Sigmoid colon (tissue), 7 donors: Measurements from ENCODE around the gene SRP68. TPM values are rescaled to one million over a fixed set of nuclear protein-coding genes. Genes with fewer than 3 reads are reported as not detected.

Experiments used
- DNase-seq: peaks from one replicate; pipeline ENCODE4 v3.0.0-alpha.2; 2019
- H3K27ac ChIP-seq, 4 donors: fragments of 200-600 bp; sonication (generic); one replicate each; pipeline ENCODE4 v1.5.1; 2016 to 2019; ENCODE audit warnings: mild to moderate bottlenecking in 1 of 4
- H3K27me3 ChIP-seq, 3 donors: fragments of 200-600 bp; sonication (generic); one replicate each; pipeline ENCODE4 v1.5.1; 2019; ENCODE audit warnings: mild to moderate bottlenecking in 1 of 3
- H3K36me3 ChIP-seq, 4 donors: fragments of 200-600 bp; sonication (generic); one replicate each; pipeline ENCODE4 v1.5.1; 2016 to 2019
- H3K4me1 ChIP-seq, 4 donors: fragments of 200-600 bp; sonication (generic); one replicate each; pipeline ENCODE4 v1.5.1; 2017 to 2019
- H3K4me3 ChIP-seq, 4 donors: fragments of 200-600 bp; sonication (generic); one replicate each; pipeline ENCODE4 v1.5.1; 2017 to 2019; ENCODE audit warnings: mild to moderate bottlenecking in 2 of 4, moderate library complexity in 1 of 4
- H3K9me3 ChIP-seq, 4 donors: fragments of 200-600 bp in 3 of 4; sonication (generic) in 3 of 4; one replicate each; pipeline versions ENCODE4 v1.5.1 to v1.6.1; 2013 to 2019
- CTCF ChIP-seq, 4 experiments: fragments of 450-650 bp in 3 of 4; fragments of 200-600 bp in 1 of 4; IDR thresholded peaks; one replicate each; pipeline ENCODE4 v1.5.1; 2016 to 2019; ENCODE audit warnings: antibody characterized with exemption in 4 of 4, mild to moderate bottlenecking in 3 of 4, moderate library complexity in 2 of 4
- EP300 ChIP-seq, 4 donors: sonication (generic); formaldehyde crosslinking; IDR thresholded peaks; one replicate each; pipeline ENCODE4 v1.6.1; 2017; ENCODE audit warnings: antibody characterized with exemption in 4 of 4
- POLR2A ChIP-seq, 2 donors: fragments of 450-650 bp; IDR thresholded peaks; one replicate each; pipeline ENCODE4 v1.6.1; 2016; ENCODE audit warnings: antibody characterized with exemption in 2 of 2, mild to moderate bottlenecking in 2 of 2, moderate library complexity in 2 of 2
- POLR2AphosphoS5 ChIP-seq, 4 donors: sonication (generic); formaldehyde crosslinking; IDR thresholded peaks; one replicate each; pipeline ENCODE4 v1.6.1; 2017; ENCODE audit warnings: antibody characterized with exemption in 4 of 4
- WGBS, 2 donors: extraction: QIAGEN DNeasy Blood & Tissue Kit; methylation state at CpG; one replicate each; pipeline ENCODE4 v1.1.7; 2013; 5-methylcytosine and 5-hydroxymethylcytosine counted together
- intact Hi-C: fragments of 100-400 bp; cut with DNase I; formaldehyde crosslinking; loops from one replicate; pipeline ENCODE4 v1.15.1; 2023
- polyA plus RNA-seq, 3 donors: library from polyadenylated mRNA; stranded (reverse); fragments of 200-250 nt; gene quantifications; one replicate each; pipeline ENCODE4 v1.2.3, GENCODE V29; 2013
- total RNA-seq, 4 donors: library from RNA; depleted of rRNA; stranded (reverse); fragments of >200 nt; gene quantifications; one replicate each; pipeline ENCODE4 v1.1.0, GENCODE V29; 2016
- donor health status: healthy with polysubstance abuse.
- donor health status: Bipolar disorder and iron deficiency.
- donor health status: healthy.

The SRP68 gene
- total and polyA plus RNA-seq, 7 donors = 37.2 to 60.6 (median 53.1) TPM

DNA sequence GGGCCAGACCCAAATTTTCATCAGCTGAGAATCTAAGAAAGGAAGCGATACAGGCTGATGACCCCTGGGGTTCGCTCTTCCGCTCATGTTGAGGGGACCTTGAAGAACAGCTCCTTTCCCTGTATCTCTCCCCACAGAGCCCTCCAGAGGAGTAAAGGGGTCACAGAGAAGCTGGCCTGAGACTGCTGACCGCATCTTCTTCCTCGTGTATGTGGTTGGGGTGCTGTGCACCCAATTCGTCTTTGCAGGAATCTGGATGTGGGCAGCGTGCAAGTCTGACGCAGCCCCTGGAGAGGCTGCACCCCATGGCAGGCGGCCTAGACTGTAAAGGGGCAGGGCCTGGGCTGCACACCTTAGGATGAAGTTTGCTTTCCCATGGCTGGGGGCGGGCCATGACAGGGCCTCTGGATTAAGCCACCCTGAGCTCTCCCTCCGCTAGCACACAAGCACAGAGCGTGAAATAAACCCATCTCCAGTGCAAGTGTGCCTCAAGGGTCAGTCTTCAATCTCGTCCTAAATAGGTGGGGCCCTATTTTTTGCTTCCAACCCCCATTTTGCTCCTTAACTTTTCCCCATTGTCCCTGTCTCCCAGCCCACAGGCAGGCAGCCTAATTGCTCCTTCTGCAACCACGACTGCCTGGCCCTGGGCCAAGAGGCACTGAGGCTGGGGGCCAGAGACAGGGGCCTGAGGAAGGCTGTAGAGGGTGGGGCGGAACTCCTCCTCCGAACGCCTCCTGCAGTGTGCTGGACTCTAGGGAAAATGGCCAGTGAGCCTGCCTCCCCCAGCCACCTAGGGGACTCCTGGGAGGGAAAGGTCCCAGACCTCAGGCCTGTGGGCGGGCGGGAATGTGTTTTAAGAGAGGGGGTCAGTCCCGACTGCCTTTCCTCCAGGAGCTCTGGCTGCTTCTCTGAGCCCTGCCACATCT, 10.3 kb upstream of the SRP68 start:
- intact Hi-C loops = loop anchor here (10.0 kb wide), 1 partner anchor 258 kb away; no protein-coding TSS in a partner anchor
- TF ChIP-seq CTCF (IDR thresholded peaks at IDR 0.05) (no peak), EP300 (IDR thresholded peaks at IDR 0.05) (no peak)
- no peak for DNase-seq
- Histone ChIP-seq H3K27ac (no peak overlapping the region), H3K36me3 (peaks cover 12 to 54% (median 41%) of the 10 kb centered on the region in 4 donors), H3K27me3 (peaks cover 3 to 28% (median 17%) of the 10 kb centered on the region in 3 donors), H3K4me3 (no peak overlapping the region), H3K4me1 (peaks cover 0 to 15% (median 12%) of the 10 kb centered on the region in 4 donors), H3K9me3 (no peaks in the 10 kb centered on the region)
- 85 to 89% methylated on average over 20 of the region's 20 CpGs for WGBS, 2 donors

DNA sequence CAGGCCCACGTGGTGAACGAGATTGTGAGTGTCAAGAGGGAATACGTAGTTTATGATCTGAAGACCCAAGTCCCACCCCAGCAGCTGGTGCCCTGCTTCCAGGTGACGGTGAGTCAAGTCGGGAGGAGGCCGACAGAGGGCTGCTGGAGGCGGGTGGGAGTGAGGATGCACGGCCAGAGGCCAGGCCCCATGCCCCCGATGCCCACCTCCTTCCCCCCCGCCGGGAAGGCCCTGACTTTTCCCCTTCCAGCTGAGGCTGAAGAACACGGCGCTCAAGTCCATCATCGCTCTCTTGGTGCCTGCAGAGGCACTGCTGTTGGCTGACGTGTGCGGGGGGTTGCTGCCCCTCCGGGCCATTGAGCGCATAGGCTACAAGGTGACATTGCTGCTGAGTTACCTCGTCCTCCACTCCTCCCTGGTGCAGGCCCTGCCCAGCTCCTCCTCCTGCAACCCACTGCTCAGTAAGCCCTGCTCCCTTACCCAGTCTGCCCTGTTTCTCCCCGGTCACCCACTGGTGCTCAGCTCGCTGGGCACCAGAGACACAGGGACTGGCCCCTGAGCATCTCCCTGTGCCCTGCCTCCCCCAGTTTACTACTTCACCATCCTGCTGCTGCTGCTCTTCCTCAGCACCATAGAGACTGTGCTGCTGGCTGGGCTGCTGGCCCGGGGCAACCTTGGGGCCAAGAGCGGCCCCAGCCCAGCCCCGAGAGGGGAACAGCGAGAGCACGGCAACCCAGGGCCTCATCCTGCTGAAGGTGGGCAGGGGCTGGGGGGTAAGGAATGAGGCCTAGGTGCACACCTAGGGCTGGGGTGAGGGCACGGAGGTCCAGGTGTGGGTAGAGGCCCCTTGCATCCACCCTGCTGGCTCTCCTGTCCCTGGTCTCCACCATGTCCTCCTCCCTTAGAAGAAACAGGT, 9.2 kb upstream of the SRP68 start:
- DNase-seq = no peak
- Histone ChIP-seq H3K4me1 (peaks cover 0 to 25% (median 21%) of the 10 kb centered on the region in 4 donors), H3K4me3 (no peak overlapping the region), H3K27me3 (peaks cover 11 to 39% (median 27%) of the 10 kb centered on the region in 3 donors), H3K36me3 (peaks cover 9 to 44% (median 31%) of the 10 kb centered on the region in 4 donors), H3K27ac (no peak overlapping the region), H3K9me3 (no peaks in the 10 kb centered on the region)
- 70 to 82% methylated on average over 27 of the region's 27 CpGs for WGBS, 2 donors
- TF ChIP-seq POLR2AphosphoS5 (IDR thresholded peaks at IDR 0.05) = no peak
- no peak for TF ChIP-seq CTCF (IDR thresholded peaks at IDR 0.05)
- TF ChIP-seq EP300 (IDR thresholded peaks at IDR 0.05) = no peak
- TF ChIP-seq POLR2A (IDR thresholded peaks at IDR 0.05) = no peak
- intact Hi-C loops = loop anchor here (10.0 kb wide), 1 partner anchor 257 kb away; no protein-coding TSS in a partner anchor

GRCh38 chr17:76080768-76081287, 8.5 kb upstream of the SRP68 start:
- TF ChIP-seq POLR2AphosphoS5 (IDR thresholded peaks at IDR 0.05) (no peak), EP300 (IDR thresholded peaks at IDR 0.05) (no peak), POLR2A (IDR thresholded peaks at IDR 0.05) (no peak), CTCF (IDR thresholded peaks at IDR 0.05) (no peak)
- H3K27me3 ChIP-seq = peaks cover 18 to 46% (median 34%) of the 10 kb centered on the region in 3 donors
- H3K27ac ChIP-seq = no peak overlapping the region
- peaks cover 9 to 37% (median 26%) of the 10 kb centered on the region in 4 donors for H3K36me3 ChIP-seq
- H3K4me1 ChIP-seq = peaks cover 0 to 32% (median 28%) of the 10 kb centered on the region in 4 donors
- intact Hi-C loops = loop anchor here (10.0 kb wide), 1 partner anchor 256 kb away; no protein-coding TSS in a partner anchor
- no peak overlapping the region for H3K4me3 ChIP-seq
- 39 to 55% methylated on average over 6 of the region's 6 CpGs for WGBS, 2 donors
- no peak for DNase-seq
- H3K9me3 ChIP-seq = no peaks in the 10 kb centered on the region

DNA sequence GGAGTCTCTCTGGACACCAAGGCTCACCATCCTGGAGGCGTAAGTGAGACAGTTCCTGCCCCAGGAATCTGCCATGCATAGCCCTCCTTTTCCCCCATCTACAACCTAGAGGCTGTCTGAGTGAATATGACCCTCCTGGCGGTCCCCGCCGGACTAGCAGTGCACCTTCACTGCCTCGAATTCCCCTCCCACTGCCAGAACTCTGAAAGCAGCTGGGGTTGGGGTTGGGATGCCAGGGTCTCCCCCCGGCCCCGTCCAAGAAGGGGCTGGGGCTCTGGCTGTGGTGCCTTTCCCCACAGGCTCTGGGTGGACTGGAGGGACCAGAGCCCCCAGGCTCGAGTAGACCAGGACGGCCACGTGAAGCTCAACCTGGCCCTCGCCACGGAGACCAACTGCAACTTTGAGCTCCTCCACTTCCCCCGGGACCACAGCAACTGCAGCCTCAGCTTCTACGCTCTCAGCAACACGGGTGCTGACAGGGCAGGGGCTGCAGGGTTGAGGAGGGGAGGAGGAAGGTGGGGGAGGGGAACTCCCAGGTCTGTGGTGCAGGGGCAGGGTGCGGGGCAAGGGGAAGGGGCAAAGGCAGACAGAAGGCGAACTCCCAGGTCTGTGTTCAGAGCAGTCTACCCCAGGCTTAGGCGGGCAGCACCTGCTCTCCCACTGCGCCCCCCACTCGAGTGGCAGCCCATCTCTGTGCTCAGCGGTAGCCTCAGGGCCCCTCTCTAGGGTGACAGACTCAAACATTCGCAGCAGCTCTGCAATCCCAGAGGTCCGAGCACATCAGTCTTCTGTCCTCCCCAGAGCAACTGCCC, 7.8 kb upstream of the SRP68 start:
- intact Hi-C loops = loop anchor here (10.0 kb wide), 2 partner anchors 175 to 255 kb away; partner anchors contain the start of gene MRPL38
- peaks cover 25 to 53% (median 41%) of the 10 kb centered on the region in 3 donors for H3K27me3 ChIP-seq
- H3K9me3 ChIP-seq = no peaks in the 10 kb centered on the region
- no peak overlapping the region for H3K4me3 ChIP-seq
- peaks cover 0 to 39% (median 35%) of the 10 kb centered on the region in 4 donors for H3K4me1 ChIP-seq
- no peak for DNase-seq
- peaks cover 5 to 30% (median 19%) of the 10 kb centered on the region in 4 donors for H3K36me3 ChIP-seq
- 8 to 9% methylated on average over 23 of the region's 23 CpGs for WGBS, 2 donors
- TF ChIP-seq POLR2A (IDR thresholded peaks at IDR 0.05) (no peak), POLR2AphosphoS5 (IDR thresholded peaks at IDR 0.05) (peak in 1 of 4 donors; percentile 5), CTCF (IDR thresholded peaks at IDR 0.05) (no peak), EP300 (IDR thresholded peaks at IDR 0.05) (no peak)
- H3K27ac ChIP-seq = no peak overlapping the region
